ENCODE results near the gene CORT. TPM values are rescaled to one million over a fixed set of nuclear protein-coding genes. Genes with fewer than 3 reads are reported as not detected.
"Not testable (repeated sequence)": the region's sequence is repeated elsewhere in the genome, so short reads cannot be mapped to it uniquely, and the experiment has no call there.

Gene CORT
- total RNA-seq, 1 donor from 2014 or later = 0.52 TPM

DNA sequence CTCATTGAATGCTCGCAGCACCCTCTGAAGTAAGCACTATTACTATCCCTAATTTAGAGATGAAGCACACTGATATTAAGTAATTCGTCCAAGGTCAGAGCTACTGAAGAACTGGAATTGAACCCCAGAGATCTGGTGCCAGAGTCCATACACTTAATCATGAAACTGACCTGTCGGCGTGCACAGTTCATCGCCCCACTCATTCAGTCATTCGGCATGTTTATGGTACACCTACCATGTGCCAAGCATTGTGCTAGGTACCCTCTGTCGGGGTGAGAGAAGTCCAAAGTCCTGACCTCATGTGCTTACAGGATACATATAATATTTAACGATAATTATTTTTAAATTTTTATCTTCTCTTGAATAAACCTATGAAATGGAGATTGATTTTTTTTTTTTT lies 25.2 kb upstream of the CORT start:
- peaks cover under 1 to 4% (median 3%) of the 10 kb centered on the region in 3 donors for H3K4me1 ChIP-seq (ENCODE audit: control insufficient read depth in 3 of 3, insufficient read depth in 3 of 3, low read length in 3 of 3)
- peaks cover 0 to 7% (median 7%) of the 10 kb centered on the region in 3 donors for H3K27me3 ChIP-seq (ENCODE audit: control insufficient read depth in 3 of 3, insufficient read depth in 3 of 3, low read length in 3 of 3)
- no peak overlapping the region for H3K27ac ChIP-seq (ENCODE audit: low read depth, low read length)
- no peak overlapping the region for H3K4me3 ChIP-seq (ENCODE audit: low read length in 3 of 3)
- peaks cover 8 to 12% (median 8%) of the 10 kb centered on the region in 3 donors for H3K36me3 ChIP-seq (ENCODE audit: control insufficient read depth in 3 of 3, insufficient read depth in 3 of 3, low read length in 3 of 3)
- H3K9me3 ChIP-seq (ENCODE audit: control insufficient read depth in 3 of 3, low read length in 3 of 3) = no peaks in the 10 kb centered on the region
- H3K9ac ChIP-seq (ENCODE audit: low read depth in 1 of 3, low read length in 3 of 3) = no peak overlapping the region

DNA sequence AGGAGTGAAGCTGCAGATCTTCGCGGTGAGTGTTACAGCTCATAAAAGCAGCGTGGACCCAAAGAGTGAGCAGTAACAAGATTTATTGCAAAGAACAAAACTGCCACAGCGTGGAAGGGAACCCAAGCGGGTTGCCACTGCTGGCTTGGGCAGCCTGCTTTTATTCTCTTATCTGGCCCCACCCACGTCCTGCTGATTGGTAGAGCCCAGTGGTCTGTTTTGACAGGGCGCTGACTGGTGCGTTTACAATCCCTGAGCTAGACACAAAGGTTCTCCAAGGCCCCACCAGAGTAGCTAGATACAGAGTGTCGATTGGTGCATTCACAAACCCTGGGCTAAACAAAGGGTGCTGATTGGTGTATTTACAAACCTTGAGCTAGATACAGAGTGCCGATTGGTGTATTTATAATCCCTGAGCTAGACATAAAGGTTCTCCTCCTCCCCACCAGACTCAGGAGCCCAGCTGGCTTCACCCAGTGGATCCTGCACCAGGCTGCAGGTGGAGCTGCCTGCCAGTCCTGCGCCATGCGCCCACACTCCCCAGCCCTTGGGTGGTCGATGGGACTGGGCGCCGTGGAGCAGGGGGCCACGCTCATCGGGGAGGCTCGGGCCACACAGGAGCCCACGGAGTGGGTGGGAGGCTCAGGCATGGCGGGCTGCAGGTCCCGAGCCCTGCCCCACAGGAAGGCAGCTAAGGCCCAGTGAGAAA lies 23.9 kb upstream of the CORT start:
- not testable (repeated sequence) for H3K36me3 ChIP-seq (ENCODE audit: control insufficient read depth in 3 of 3, insufficient read depth in 3 of 3, low read length in 3 of 3); H3K27me3 ChIP-seq (ENCODE audit: control insufficient read depth in 3 of 3, insufficient read depth in 3 of 3, low read length in 3 of 3); H3K9me3 ChIP-seq (ENCODE audit: control insufficient read depth in 3 of 3, low read length in 3 of 3); H3K4me3 ChIP-seq (ENCODE audit: low read length in 3 of 3); H3K9ac ChIP-seq (ENCODE audit: low read depth in 1 of 3, low read length in 3 of 3); H3K27ac ChIP-seq (ENCODE audit: low read depth, low read length)
- H3K4me1 ChIP-seq (ENCODE audit: control insufficient read depth in 3 of 3, insufficient read depth in 3 of 3, low read length in 3 of 3) = peaks cover 11 to 14% (median 12%) of the 10 kb centered on the region in 3 donors

DNA sequence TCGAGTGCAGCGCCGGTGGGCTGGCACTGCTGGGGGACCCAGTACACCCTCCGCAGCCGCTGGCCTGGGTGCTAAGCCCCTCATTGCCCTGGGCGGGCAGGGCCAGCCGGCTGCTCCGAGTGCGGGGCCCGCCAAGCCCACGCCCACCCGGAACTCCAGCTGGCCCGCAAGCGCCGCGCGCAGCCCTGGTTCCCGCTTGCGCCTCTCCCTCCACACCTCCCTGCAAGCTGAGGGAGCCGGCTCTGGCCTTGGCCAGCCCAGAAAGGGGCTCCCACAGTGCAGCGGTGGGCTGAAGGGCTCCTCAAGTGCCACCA lies 23.3 kb upstream of the CORT start:
- H3K27ac ChIP-seq (ENCODE audit: low read depth, low read length); H3K27me3 ChIP-seq (ENCODE audit: control insufficient read depth in 3 of 3, insufficient read depth in 3 of 3, low read length in 3 of 3); H3K36me3 ChIP-seq (ENCODE audit: control insufficient read depth in 3 of 3, insufficient read depth in 3 of 3, low read length in 3 of 3); H3K9ac ChIP-seq (ENCODE audit: low read depth in 1 of 3, low read length in 3 of 3); H3K4me3 ChIP-seq (ENCODE audit: low read length in 3 of 3); H3K9me3 ChIP-seq (ENCODE audit: control insufficient read depth in 3 of 3, low read length in 3 of 3): not testable (repeated sequence)
- H3K4me1 ChIP-seq (ENCODE audit: control insufficient read depth in 3 of 3, insufficient read depth in 3 of 3, low read length in 3 of 3) = peaks cover 16 to 19% (median 17%) of the 10 kb centered on the region in 3 donors

DNA sequence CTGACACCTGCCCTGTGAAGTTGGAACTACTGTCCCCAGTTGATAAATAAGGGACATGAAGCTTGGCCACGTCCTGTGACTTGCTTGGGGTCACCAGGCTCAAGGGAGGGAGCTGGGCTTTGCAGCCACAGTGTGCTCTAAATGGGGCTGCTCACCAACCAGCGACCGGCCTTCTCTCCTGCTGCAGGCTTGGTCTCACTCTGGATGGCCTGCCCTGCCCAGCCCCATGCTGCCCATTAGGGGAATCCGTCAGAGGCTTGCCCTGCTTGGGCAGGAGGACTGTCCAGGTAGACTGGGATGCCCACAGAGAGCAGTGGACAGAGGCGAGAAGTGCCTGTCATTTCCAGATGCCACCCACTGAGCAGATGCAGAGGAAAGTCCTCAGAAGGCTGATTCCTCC lies 20.8 kb upstream of the CORT start:
- Histone ChIP-seq H3K9me3 (ENCODE audit: control insufficient read depth in 3 of 3, low read length in 3 of 3) (no peaks in the 10 kb centered on the region), H3K27me3 (ENCODE audit: control insufficient read depth in 3 of 3, insufficient read depth in 3 of 3, low read length in 3 of 3) (peaks cover 0 to 7% (median 3%) of the 10 kb centered on the region in 3 donors), H3K36me3 (ENCODE audit: control insufficient read depth in 3 of 3, insufficient read depth in 3 of 3, low read length in 3 of 3) (no peaks in the 10 kb centered on the region), H3K9ac (ENCODE audit: low read depth in 1 of 3, low read length in 3 of 3) (peak overlapping the region in 1 of 3 donors; percentile 25), H3K27ac (ENCODE audit: low read depth, low read length) (no peak overlapping the region), H3K4me1 (ENCODE audit: control insufficient read depth in 3 of 3, insufficient read depth in 3 of 3, low read length in 3 of 3) (peaks cover 16 to 21% (median 17%) of the 10 kb centered on the region in 3 donors), H3K4me3 (ENCODE audit: low read length in 3 of 3) (no peak overlapping the region)

DNA sequence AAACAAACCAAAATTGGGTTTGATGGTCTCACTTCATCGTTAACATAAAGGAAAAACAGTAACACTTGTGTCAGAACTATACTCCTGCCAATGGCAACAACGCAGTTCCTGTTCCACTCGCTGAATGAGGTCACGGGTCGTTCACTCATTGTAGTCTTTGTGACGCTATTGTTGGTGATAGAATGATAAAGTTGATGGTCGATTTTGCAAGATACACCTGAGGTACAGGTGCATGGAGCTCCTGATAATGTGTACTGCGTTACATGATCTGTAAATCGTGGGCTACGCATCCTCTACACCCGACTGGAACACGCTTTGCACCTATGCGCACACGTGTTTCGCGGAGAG lies 20.0 kb upstream of the CORT start:
- H3K36me3 ChIP-seq (ENCODE audit: control insufficient read depth in 3 of 3, insufficient read depth in 3 of 3, low read length in 3 of 3) = no peaks in the 10 kb centered on the region
- no peaks in the 10 kb centered on the region for H3K27me3 ChIP-seq (ENCODE audit: control insufficient read depth in 3 of 3, insufficient read depth in 3 of 3, low read length in 3 of 3)
- H3K4me3 ChIP-seq (ENCODE audit: low read length in 3 of 3) = peak overlapping the region; percentile 57 to 96 (median 96)
- no peak overlapping the region for H3K27ac ChIP-seq (ENCODE audit: low read depth, low read length)
- no peaks in the 10 kb centered on the region for H3K9me3 ChIP-seq (ENCODE audit: control insufficient read depth in 3 of 3, low read length in 3 of 3)
- H3K4me1 ChIP-seq (ENCODE audit: control insufficient read depth in 3 of 3, insufficient read depth in 3 of 3, low read length in 3 of 3) = peaks cover 15 to 21% (median 17%) of the 10 kb centered on the region in 3 donors
- peak overlapping the region; percentile 45 to 78 (median 50) for H3K9ac ChIP-seq (ENCODE audit: low read depth in 1 of 3, low read length in 3 of 3)

DNA sequence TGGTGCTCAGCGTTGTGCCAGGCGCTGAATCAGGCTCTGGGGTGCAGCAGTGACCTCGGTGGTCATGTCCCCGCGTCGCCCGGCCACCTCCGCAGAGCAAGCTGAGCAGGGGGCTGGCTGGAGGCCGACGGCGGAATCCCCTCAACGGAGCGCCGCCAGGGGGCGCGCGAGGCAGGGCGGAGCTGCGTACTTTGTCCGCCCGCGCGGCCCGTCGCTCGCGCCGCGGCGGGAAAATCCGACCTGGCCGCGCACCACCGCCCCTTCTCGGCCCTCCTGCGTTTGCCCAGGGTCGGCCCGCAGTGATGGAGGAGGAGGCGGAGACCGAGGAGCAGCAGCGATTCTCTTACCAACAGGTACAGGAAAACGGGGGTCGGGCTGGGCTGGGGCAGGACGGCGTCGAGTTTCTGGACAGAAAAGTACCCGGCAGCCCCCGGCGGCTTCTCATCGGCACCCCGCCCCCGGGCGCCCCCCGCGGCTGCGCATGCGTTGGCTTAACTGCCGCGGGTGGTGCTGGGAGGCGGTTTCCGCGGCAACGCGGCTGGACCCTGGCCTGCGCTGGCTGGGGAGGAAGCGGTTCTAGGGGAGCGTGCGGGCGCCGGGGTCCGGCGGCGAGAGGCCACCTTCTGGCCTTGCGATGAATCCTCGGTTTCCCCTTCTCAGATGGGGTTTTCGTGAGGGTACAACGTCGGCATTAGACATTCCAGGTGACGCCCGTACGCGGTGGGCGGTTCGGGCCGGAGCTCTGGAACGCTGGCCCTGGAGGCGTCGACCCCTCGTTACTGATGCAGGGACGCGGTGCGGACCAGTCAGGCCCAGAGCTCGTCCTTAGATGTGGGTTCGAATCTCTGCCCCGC lies 19.4 kb upstream of the CORT start, which contains the start of gene CENPS:
Gene CENPS (plus strand): TSS at position 218 of the 854 bp plus-strand sequence. CDS start 85 bp downstream, at position 303.
- no peaks in the 10 kb centered on the region for H3K36me3 ChIP-seq (ENCODE audit: control insufficient read depth in 3 of 3, insufficient read depth in 3 of 3, low read length in 3 of 3)
- peak within 1 kb of the TSS; percentile 47 for H3K27ac ChIP-seq (ENCODE audit: low read depth, low read length)
- H3K9ac ChIP-seq (ENCODE audit: low read depth in 1 of 3, low read length in 3 of 3) = peak within 1 kb of the TSS; percentile 78 to 86 (median 79)
- H3K4me3 ChIP-seq (ENCODE audit: low read length in 3 of 3) = peak within 1 kb of the TSS; percentile 89 to 96 (median 96)
- H3K9me3 ChIP-seq (ENCODE audit: control insufficient read depth in 3 of 3, low read length in 3 of 3) = no peaks in the 10 kb centered on the region
- peaks cover 15 to 21% (median 17%) of the 10 kb centered on the region in 3 donors for H3K4me1 ChIP-seq (ENCODE audit: control insufficient read depth in 3 of 3, insufficient read depth in 3 of 3, low read length in 3 of 3)
- H3K27me3 ChIP-seq (ENCODE audit: control insufficient read depth in 3 of 3, insufficient read depth in 3 of 3, low read length in 3 of 3) = no peaks in the 10 kb centered on the region

DNA sequence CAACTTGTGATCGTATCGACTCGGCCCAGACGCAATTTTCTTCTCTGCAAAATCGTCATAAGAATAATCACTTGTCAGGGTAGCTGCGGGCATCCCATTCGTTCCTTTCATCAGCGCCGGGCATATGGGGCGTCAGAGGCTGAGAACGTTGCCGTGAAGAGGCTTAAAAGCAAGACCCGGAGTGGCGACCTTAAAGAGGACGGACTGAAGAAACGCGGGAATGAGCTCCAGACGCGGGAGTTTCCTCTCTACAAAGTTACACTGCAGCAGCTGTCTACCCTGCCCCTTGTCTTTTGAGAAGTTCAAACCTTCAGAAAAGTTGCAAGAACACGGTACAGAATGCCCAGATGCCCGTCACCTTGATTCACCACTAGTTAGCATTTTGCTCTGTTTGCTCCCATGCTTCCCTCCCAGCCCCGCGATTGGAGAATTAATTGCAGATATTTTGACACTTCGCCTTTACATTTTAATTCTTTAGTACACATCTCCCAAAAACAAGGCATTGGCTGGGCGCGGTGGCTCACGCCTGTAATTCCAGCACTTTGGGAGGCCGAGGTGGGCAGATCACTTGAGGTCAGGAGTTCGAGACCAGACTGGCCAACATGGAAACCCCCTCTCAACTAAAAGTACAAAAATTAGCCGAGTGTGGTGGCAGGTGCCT lies 18.6 kb upstream of the CORT start:
- no peaks in the 10 kb centered on the region for H3K9me3 ChIP-seq (ENCODE audit: control insufficient read depth in 3 of 3, low read length in 3 of 3)
- no peaks in the 10 kb centered on the region for H3K27me3 ChIP-seq (ENCODE audit: control insufficient read depth in 3 of 3, insufficient read depth in 3 of 3, low read length in 3 of 3)
- H3K27ac ChIP-seq (ENCODE audit: low read depth, low read length) = peak overlapping the region; percentile 47
- peaks cover 15 to 21% (median 17%) of the 10 kb centered on the region in 3 donors for H3K4me1 ChIP-seq (ENCODE audit: control insufficient read depth in 3 of 3, insufficient read depth in 3 of 3, low read length in 3 of 3)
- peak overlapping the region; percentile 89 to 96 (median 96) for H3K4me3 ChIP-seq (ENCODE audit: low read length in 3 of 3)
- peak overlapping the region; percentile 78 to 86 (median 79) for H3K9ac ChIP-seq (ENCODE audit: low read depth in 1 of 3, low read length in 3 of 3)
- H3K36me3 ChIP-seq (ENCODE audit: control insufficient read depth in 3 of 3, insufficient read depth in 3 of 3, low read length in 3 of 3) = no peaks in the 10 kb centered on the region

DNA sequence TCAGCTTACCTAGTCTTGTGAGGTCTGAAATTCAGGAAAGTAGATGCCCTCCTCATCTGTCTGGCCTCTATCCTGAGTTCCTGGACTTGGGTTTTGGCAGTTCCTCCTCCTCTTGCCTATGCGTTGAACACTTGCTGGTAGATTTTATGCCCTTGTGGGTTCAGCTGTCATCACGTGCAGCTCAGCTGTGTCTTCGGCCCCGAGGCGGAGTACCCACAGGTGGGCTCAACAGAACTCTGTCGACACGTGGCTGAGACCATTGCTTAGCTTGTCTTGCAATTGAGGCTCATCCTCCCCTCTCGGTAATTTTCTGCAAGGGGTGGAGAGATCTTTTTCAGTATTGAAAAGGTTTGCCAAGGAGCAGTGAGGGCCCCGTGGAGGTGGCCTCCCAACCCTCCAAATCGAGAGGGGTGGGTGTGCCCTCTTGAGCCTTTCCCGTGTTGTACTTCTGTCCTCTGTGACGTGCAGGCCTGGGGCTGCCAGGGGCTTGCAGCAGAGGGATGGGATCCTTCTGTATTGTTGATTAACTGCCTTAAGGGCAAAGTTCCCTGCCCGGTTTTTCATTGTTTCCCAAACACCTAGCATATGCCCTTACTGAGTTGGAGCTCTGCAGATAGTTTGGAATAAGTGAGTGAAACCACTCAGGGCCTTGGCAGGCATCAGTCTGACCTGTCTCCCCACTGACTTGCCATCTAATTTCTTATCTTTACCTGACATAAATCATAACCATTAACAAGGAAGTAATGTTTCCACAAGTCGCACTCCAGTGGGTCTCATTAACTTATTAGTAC lies 16.7 kb upstream of the CORT start:
- Histone ChIP-seq H3K9me3 (ENCODE audit: control insufficient read depth in 3 of 3, low read length in 3 of 3) (no peaks in the 10 kb centered on the region), H3K4me3 (ENCODE audit: low read length in 3 of 3) (no peak overlapping the region), H3K27ac (ENCODE audit: low read depth, low read length) (no peak overlapping the region), H3K27me3 (ENCODE audit: control insufficient read depth in 3 of 3, insufficient read depth in 3 of 3, low read length in 3 of 3) (no peaks in the 10 kb centered on the region), H3K4me1 (ENCODE audit: control insufficient read depth in 3 of 3, insufficient read depth in 3 of 3, low read length in 3 of 3) (peaks cover 15 to 19% (median 17%) of the 10 kb centered on the region in 3 donors), H3K36me3 (ENCODE audit: control insufficient read depth in 3 of 3, insufficient read depth in 3 of 3, low read length in 3 of 3) (no peaks in the 10 kb centered on the region), H3K9ac (ENCODE audit: low read depth in 1 of 3, low read length in 3 of 3) (no peak overlapping the region)

DNA sequence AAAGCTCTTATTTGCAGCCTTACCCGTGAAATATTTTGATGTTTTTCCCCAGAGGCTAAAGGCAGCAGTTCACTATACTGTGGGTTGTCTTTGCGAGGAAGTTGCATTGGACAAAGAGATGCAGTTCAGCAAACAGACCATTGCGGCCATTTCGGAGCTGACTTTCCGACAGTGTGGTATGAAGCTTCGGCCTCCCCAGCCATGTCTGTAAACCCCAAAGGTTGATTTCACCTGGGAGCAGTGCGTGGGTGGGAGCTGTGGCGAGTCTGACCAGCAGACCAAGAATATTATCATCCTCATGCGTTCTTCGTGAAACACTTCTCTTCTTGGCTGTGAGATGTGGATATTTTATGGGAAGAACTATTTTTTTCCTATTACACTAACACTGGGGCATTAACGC lies 16.0 kb upstream of the CORT start:
- no peak overlapping the region for H3K9ac ChIP-seq (ENCODE audit: low read depth in 1 of 3, low read length in 3 of 3)
- no peaks in the 10 kb centered on the region for H3K9me3 ChIP-seq (ENCODE audit: control insufficient read depth in 3 of 3, low read length in 3 of 3)
- no peak overlapping the region for H3K4me3 ChIP-seq (ENCODE audit: low read length in 3 of 3)
- no peaks in the 10 kb centered on the region for H3K27me3 ChIP-seq (ENCODE audit: control insufficient read depth in 3 of 3, insufficient read depth in 3 of 3, low read length in 3 of 3)
- peaks cover 15 to 19% (median 17%) of the 10 kb centered on the region in 3 donors for H3K4me1 ChIP-seq (ENCODE audit: control insufficient read depth in 3 of 3, insufficient read depth in 3 of 3, low read length in 3 of 3)
- no peak overlapping the region for H3K27ac ChIP-seq (ENCODE audit: low read depth, low read length)
- no peaks in the 10 kb centered on the region for H3K36me3 ChIP-seq (ENCODE audit: control insufficient read depth in 3 of 3, insufficient read depth in 3 of 3, low read length in 3 of 3)

Measured in skeletal muscle tissue (tissue), 4 donors.